ENCODE data around the gene MCU. TPM values are rescaled to one million over a fixed set of nuclear protein-coding genes. Genes with fewer than 3 reads are reported as not detected.

Gene MCU
- total RNA-seq, 3 donors from 2014 or later = 9.2 to 10.9 (median 9.7) TPM

- H3K4me1 Mint-ChIP-seq (ENCODE audit: low read depth) = no peaks in the 10 kb centered on the region
- no peak overlapping the region for H3K4me3 Mint-ChIP-seq
- DNase-seq = no peak
- no peaks in the 10 kb centered on the region for H3K9me3 Mint-ChIP-seq
- ATAC-seq = no peak
- H3K27me3 Mint-ChIP-seq (ENCODE audit: low read depth) = no peaks in the 10 kb centered on the region
- peaks cover 4% of the 10 kb centered on the region for H3K36me3 Mint-ChIP-seq (ENCODE audit: insufficient read depth)
Observed at GRCh38 chr10:72782649-72783330, 90.8 kb downstream of the MCU start.

GRCh38 chr10:72783410-72783833 lies 91.5 kb downstream of the MCU start:
- H3K36me3 Mint-ChIP-seq (ENCODE audit: insufficient read depth) = peaks cover 6% of the 10 kb centered on the region
- H3K4me1 Mint-ChIP-seq (ENCODE audit: low read depth) = no peaks in the 10 kb centered on the region
- H3K9me3 Mint-ChIP-seq = no peaks in the 10 kb centered on the region
- no peak for ATAC-seq
- DNase-seq = no peak
- H3K4me3 Mint-ChIP-seq = no peak overlapping the region
- no peaks in the 10 kb centered on the region for H3K27me3 Mint-ChIP-seq (ENCODE audit: low read depth)

- no peak for DNase-seq
- peaks cover 6% of the 10 kb centered on the region for H3K36me3 Mint-ChIP-seq (ENCODE audit: insufficient read depth)
- H3K27me3 Mint-ChIP-seq (ENCODE audit: low read depth) = no peaks in the 10 kb centered on the region
- no peak for ATAC-seq
- no peaks in the 10 kb centered on the region for H3K9me3 Mint-ChIP-seq
- H3K4me3 Mint-ChIP-seq = no peak overlapping the region
- H3K4me1 Mint-ChIP-seq (ENCODE audit: low read depth) = peaks cover 7% of the 10 kb centered on the region
Observed at GRCh38 chr10:72784551-72785351, 92.8 kb downstream of the MCU start.

GRCh38 chr10:72785409-72785808 lies 93.5 kb downstream of the MCU start:
- DNase-seq = no peak
- no peak for ATAC-seq
- Mint-ChIP-seq H3K9me3 (no peaks in the 10 kb centered on the region), H3K27me3 (ENCODE audit: low read depth) (no peaks in the 10 kb centered on the region), H3K4me3 (no peak overlapping the region), H3K4me1 (ENCODE audit: low read depth) (peaks cover 9% of the 10 kb centered on the region), H3K36me3 (ENCODE audit: insufficient read depth) (peaks cover 6% of the 10 kb centered on the region)

- Mint-ChIP-seq H3K4me3 (no peak overlapping the region), H3K4me1 (ENCODE audit: low read depth) (peaks cover 9% of the 10 kb centered on the region), H3K36me3 (ENCODE audit: insufficient read depth) (peaks cover 6% of the 10 kb centered on the region), H3K9me3 (no peaks in the 10 kb centered on the region), H3K27me3 (ENCODE audit: low read depth) (no peaks in the 10 kb centered on the region)
- DNase-seq (no peak), ATAC-seq (no peak)
Observed at GRCh38 chr10:72790216-72790990, 98.5 kb downstream of the MCU start.

GRCh38 chr10:72792288-72792687 lies 100.3 kb downstream of the MCU start:
- no peak for ATAC-seq
- Mint-ChIP-seq H3K27me3 (ENCODE audit: low read depth) (no peaks in the 10 kb centered on the region), H3K9me3 (no peaks in the 10 kb centered on the region)

GRCh38 chr10:72793752-72794151 lies 101.8 kb downstream of the MCU start:
- H3K4me3 Mint-ChIP-seq = no peak overlapping the region
- H3K9me3 Mint-ChIP-seq = no peaks in the 10 kb centered on the region
- ATAC-seq = no peak
- H3K4me1 Mint-ChIP-seq (ENCODE audit: low read depth) = peaks cover 9% of the 10 kb centered on the region
- DNase-seq = no peak
- no peaks in the 10 kb centered on the region for H3K27me3 Mint-ChIP-seq (ENCODE audit: low read depth)
- no peaks in the 10 kb centered on the region for H3K36me3 Mint-ChIP-seq (ENCODE audit: insufficient read depth)

More at GRCh38 chr10:72792288-72792687, 100.3 kb downstream of the MCU start:
- no peak for DNase-seq
- Mint-ChIP-seq H3K36me3 (ENCODE audit: insufficient read depth) (peaks cover 2% of the 10 kb centered on the region), H3K4me3 (no peak overlapping the region), H3K4me1 (ENCODE audit: low read depth) (peaks cover 9% of the 10 kb centered on the region)

- ATAC-seq = no peak
- DNase-seq = no peak
- H3K4me3 Mint-ChIP-seq = no peak overlapping the region
- H3K4me1 Mint-ChIP-seq (ENCODE audit: low read depth) = peaks cover 7% of the 10 kb centered on the region
- no peaks in the 10 kb centered on the region for H3K36me3 Mint-ChIP-seq (ENCODE audit: insufficient read depth)
- H3K9me3 Mint-ChIP-seq = no peaks in the 10 kb centered on the region
- H3K27me3 Mint-ChIP-seq (ENCODE audit: low read depth) = no peaks in the 10 kb centered on the region
Observed at GRCh38 chr10:72794260-72794659, 102.3 kb downstream of the MCU start.

- H3K4me3 Mint-ChIP-seq = no peak overlapping the region
- H3K4me1 Mint-ChIP-seq (ENCODE audit: low read depth) = peaks cover 4% of the 10 kb centered on the region
- no peaks in the 10 kb centered on the region for H3K27me3 Mint-ChIP-seq (ENCODE audit: low read depth)
- H3K9me3 Mint-ChIP-seq = no peaks in the 10 kb centered on the region
- no peaks in the 10 kb centered on the region for H3K36me3 Mint-ChIP-seq (ENCODE audit: insufficient read depth)
- ATAC-seq = no peak
- no peak for DNase-seq
Observed at GRCh38 chr10:72796042-72796441, 104.1 kb downstream of the MCU start.

GRCh38 chr10:72796538-72796937 lies 104.6 kb downstream of the MCU start:
- Mint-ChIP-seq H3K4me3 (no peak overlapping the region), H3K4me1 (ENCODE audit: low read depth) (peaks cover 5% of the 10 kb centered on the region), H3K9me3 (no peaks in the 10 kb centered on the region), H3K27me3 (ENCODE audit: low read depth) (no peaks in the 10 kb centered on the region), H3K36me3 (ENCODE audit: insufficient read depth) (no peaks in the 10 kb centered on the region)
- no peak for ATAC-seq
- DNase-seq = no peak

- Mint-ChIP-seq H3K4me1 (ENCODE audit: low read depth) (peaks cover 8% of the 10 kb centered on the region), H3K4me3 (no peak overlapping the region), H3K9me3 (no peaks in the 10 kb centered on the region), H3K36me3 (ENCODE audit: insufficient read depth) (no peaks in the 10 kb centered on the region), H3K27me3 (ENCODE audit: low read depth) (no peaks in the 10 kb centered on the region)
- DNase-seq (no peak), ATAC-seq (no peak)
Observed at GRCh38 chr10:72800000-72800740, 108.2 kb downstream of the MCU start.

GRCh38 chr10:72800741-72801092 lies 108.8 kb downstream of the MCU start:
- peaks cover 8% of the 10 kb centered on the region for H3K4me1 Mint-ChIP-seq (ENCODE audit: low read depth)

GRCh38 chr10:72801263-72801868 lies 109.4 kb downstream of the MCU start:
- H3K36me3 Mint-ChIP-seq (ENCODE audit: insufficient read depth) = peaks cover 3% of the 10 kb centered on the region

More at GRCh38 chr10:72800741-72801092, 108.8 kb downstream of the MCU start:
- Mint-ChIP-seq H3K27me3 (ENCODE audit: low read depth) (no peaks in the 10 kb centered on the region), H3K36me3 (ENCODE audit: insufficient read depth) (peaks cover under 1% of the 10 kb centered on the region), H3K9me3 (no peaks in the 10 kb centered on the region), H3K4me3 (no peak overlapping the region)
- DNase-seq = no peak
- ATAC-seq = no peak

More at GRCh38 chr10:72801263-72801868, 109.4 kb downstream of the MCU start:
- peaks cover 8% of the 10 kb centered on the region for H3K4me1 Mint-ChIP-seq (ENCODE audit: low read depth)
- no peaks in the 10 kb centered on the region for H3K9me3 Mint-ChIP-seq
- H3K4me3 Mint-ChIP-seq = no peak overlapping the region
- ATAC-seq = no peak
- no peaks in the 10 kb centered on the region for H3K27me3 Mint-ChIP-seq (ENCODE audit: low read depth)
- DNase-seq = no peak

Measured in activated T-cell treated with anti-CD3 and anti-CD28 coated beads, Interleukin-2, amount 50 U/mL, for 4 hours (primary cell).